HepG2 (cell line): Measurements from ENCODE around the gene RUNX2. TPM values are rescaled to one million over a fixed set of nuclear protein-coding genes. Genes with fewer than 3 reads are reported as not detected.

Experiments used
- ATAC-seq: fragments of 200-7000 bp; cut with Tn5 transposase; 3 replicates; pipeline ENCODE4 v1.9.1; 2020; ENCODE audit warnings: mild to moderate bottlenecking, moderate library complexity
- BruUV-seq: library from RNA; stranded (reverse); fragments of 400-500 nt; replicated peaks from 2 replicates; lab custom pipeline; 2021; lab: Mats Ljungman, UMichigan
- CTCF ChIA-PET: fragments of 300-600 bp; formaldehyde crosslinking; extraction: SDS; loops from one replicate; lab custom pipeline; 2021; ENCODE audit warnings: low total read pairs, inconsistent platforms, low intra/inter-chr PET ratio; lab: Yijun Ruan, JAX
- POLR2A ChIA-PET: fragments of 350-600 bp; sonication (Branson Sonifier 250); formaldehyde crosslinking; loops from one replicate; lab custom pipeline; 2020; ENCODE audit warnings: antibody characterized with exemption, inconsistent platforms; lab: Yijun Ruan, JAX
- DNase-seq: peaks from one replicate; pipeline ENCODE4 v3.0.0-alpha.2; 2015; ENCODE audit warnings: low spot score
- FAIRE-seq: peaks from 3 replicates; lab custom pipeline; 2011; peaks lifted over from hg19 to GRCh38; lab: Jason Lieb, UNC
- H2AFZ ChIP-seq: one replicate; pipeline ENCODE4 v1.6.1; 2011; ENCODE audit warnings: low read length, inconsistent platforms
- H3K27ac ChIP-seq: fragments of 300-600 bp; 3 replicates; pipeline ENCODE4 v1.8.0; 2011; ENCODE audit warnings: mixed run types, mild to moderate bottlenecking, mixed read lengths, low read length, inconsistent platforms; ENCODE audit not compliant: insufficient read depth; ENCODE audit errors: extremely low read length
- H3K27me3 ChIP-seq, 2 experiments: fragments of 200-600 bp in 1 of 2; 2 replicates in 1 of 2; 3 replicates in 1 of 2; pipeline versions ENCODE4 v1.6.0 to v1.8.0; 2011; ENCODE audit warnings: low read length in 2 of 2, mild to moderate bottlenecking in 2 of 2, moderate library complexity in 2 of 2, inconsistent platforms in 1 of 2; ENCODE audit not compliant: insufficient read depth in 2 of 2, control insufficient read depth in 1 of 2
- H3K36me3 ChIP-seq, 2 experiments: fragments of 200-600 bp in 1 of 2; replicated peaks in 1 of 2; 2 replicates in 1 of 2; 3 replicates in 1 of 2; pipeline versions ENCODE4 v1.5.1 to v1.8.0; 2011; ENCODE audit warnings: low read length in 2 of 2, inconsistent platforms in 1 of 2; ENCODE audit not compliant: insufficient read depth in 2 of 2, control insufficient read depth in 1 of 2
- H3K4me1 ChIP-seq: 2 replicates; pipeline ENCODE4 v1.5.1; 2012; ENCODE audit warnings: low read length, inconsistent platforms; ENCODE audit not compliant: insufficient read depth
- H3K4me2 ChIP-seq: 2 replicates; pipeline ENCODE4 v1.6.0; 2011; ENCODE audit warnings: low read depth, low read length, inconsistent platforms
- H3K4me3 ChIP-seq, 3 experiments: fragments of 200-600 bp in 1 of 3; sonication (generic), shearing (Covaris generic) in 1 of 3; replicated peaks in 1 of 3; 2 replicates each; pipeline ENCODE4 v1.5.1; 2011 to 2016; ENCODE audit warnings: low read length in 3 of 3, inconsistent platforms in 2 of 3, low read depth in 2 of 3, mild to moderate bottlenecking in 2 of 3, control low read depth in 1 of 3, mixed read lengths in 1 of 3; ENCODE audit not compliant: insufficient read depth in 1 of 3
- H3K79me2 ChIP-seq: one replicate; pipeline ENCODE4 v1.6.1; 2011; ENCODE audit warnings: low read length, inconsistent platforms; ENCODE audit not compliant: insufficient read depth
- H3K9ac ChIP-seq: 2 replicates; pipeline ENCODE4 v1.6.0; 2011; ENCODE audit warnings: mild to moderate bottlenecking, low read depth, low read length, inconsistent platforms; ENCODE audit not compliant: insufficient read depth
- H3K9me3 ChIP-seq: 2 replicates; pipeline ENCODE4 v1.5.1; 2012; ENCODE audit warnings: mild to moderate bottlenecking, low read length
- H4K20me1 ChIP-seq: 2 replicates; pipeline ENCODE4 v1.6.0; 2011; ENCODE audit warnings: inconsistent platforms, mild to moderate bottlenecking, low read length, moderate library complexity; ENCODE audit not compliant: insufficient read depth
- NFIC ChIP-seq: IDR thresholded peaks from 2 replicates; pipeline ENCODE4 v1.6.1; 2012; ENCODE audit warnings: mild to moderate bottlenecking, low read length, inconsistent platforms
- NFRKB ChIP-seq: fragments of 450-650 bp; IDR thresholded peaks from 2 replicates; pipeline ENCODE4 v1.6.1; 2017
- RBFOX2 ChIP-seq: fragments of 200-400 bp; formaldehyde crosslinking; IDR thresholded peaks from 2 replicates; pipeline ENCODE4 v1.6.1; 2017; ENCODE audit warnings: low read depth, mild to moderate bottlenecking, low read length
- RCOR2 ChIP-seq: IDR thresholded peaks from 2 replicates; pipeline ENCODE4 v1.6.1; 2016; ENCODE audit warnings: missing biosample characterization, missing genetic modification reagents
- SMAD9 ChIP-seq: sonication (generic); formaldehyde crosslinking; IDR thresholded peaks from 2 replicates; pipeline ENCODE4 v1.5.1; 2020; ENCODE audit warnings: mild to moderate bottlenecking, missing genetic modification reagents
- SMARCC2 ChIP-seq: fragments of 450-650 bp; IDR thresholded peaks from 2 replicates; pipeline ENCODE4 v1.6.1; 2017; ENCODE audit warnings: antibody characterized with exemption, mild to moderate bottlenecking
- SYNCRIP ChIP-seq: fragments of 200-400 bp; formaldehyde crosslinking; IDR thresholded peaks from 2 replicates; pipeline ENCODE4 v1.6.1; 2018; ENCODE audit warnings: mild to moderate bottlenecking, low read depth, low read length; ENCODE audit not compliant: insufficient read depth
- TCF7L2 ChIP-seq: IDR thresholded peaks from 2 replicates; pipeline ENCODE4 v1.6.1; 2011; ENCODE audit warnings: mild to moderate bottlenecking, low read depth, low read length, moderate library complexity
- ZMYM2 ChIP-seq: sonication (generic); formaldehyde crosslinking; IDR thresholded peaks from 2 replicates; pipeline ENCODE4 v1.8.0; 2022; ENCODE audit warnings: mild to moderate bottlenecking, missing genetic modification reagents
- ZNF274 ChIP-seq: sonication (generic); formaldehyde crosslinking; IDR thresholded peaks from 2 replicates; pipeline ENCODE4 v1.5.1; 2020; ENCODE audit warnings: mild to moderate bottlenecking, missing genetic modification reagents
- ZNF367 ChIP-seq: sonication (generic); formaldehyde crosslinking; IDR thresholded peaks from 2 replicates; pipeline ENCODE4 v1.4.0; 2020; ENCODE audit warnings: missing genetic modification reagents, borderline replicate concordance
- ZNF550 ChIP-seq: sonication (generic); formaldehyde crosslinking; IDR thresholded peaks from 2 replicates; pipeline ENCODE4 v1.4.0; 2020; ENCODE audit warnings: mild to moderate bottlenecking, missing genetic modification reagents, borderline replicate concordance
- WGBS: methylation state at CpG from one replicate; pipeline ENCODE4 v1.1.6; 2017; ENCODE audit warnings: low lambda C conversion rate; 5-methylcytosine and 5-hydroxymethylcytosine counted together
- in situ Hi-C: cut with HindIII; loops from 2 replicates; pipeline ENCODE4 v1.10.0; 2017; ENCODE audit warnings: low pct_unique_long_range_greater_than_20kb; ENCODE audit not compliant: extremely low pct_ligation_motif_present
- intact Hi-C: fragments of 100-400 bp; cut with micrococcal nuclease; formaldehyde crosslinking; loops from one replicate; pipeline ENCODE4 v1.10.0; 2022; ENCODE audit not compliant: unreplicated experiment
- polyA plus RNA-seq, 8 experiments: library from polyadenylated mRNA; depleted of rRNA in 3 of 8; stranded (reverse) in 7 of 8; unstranded in 1 of 8; fragments of >200 nt; fragmentation: Illumina TruSeq in 4 of 8; extraction: Trizol in 4 of 8; gene quantifications; 2 replicates each; pipeline versions ENCODE4 v1.2.1 to v1.2.3, GENCODE V29; 2011 to 2016; ENCODE audit warnings: low read depth in 4 of 8, missing spikeins in 1 of 8, mixed read lengths in 1 of 8; ENCODE audit not compliant: insufficient read depth in 1 of 8
- total RNA-seq, 5 experiments: library from RNA; depleted of rRNA; stranded (reverse); fragments of >200 nt; fragmentation: Illumina TruSeq; extraction: Trizol; gene quantifications; 2 replicates each; pipeline ENCODE4 v1.2.3, GENCODE V29; 2016; ENCODE audit warnings: low read depth in 1 of 5
- TF ChIP-seq, protein P1 (sequence below): sonication (generic); formaldehyde crosslinking; IDR thresholded peaks from 2 replicates; pipeline ENCODE4 v1.5.1; 2020; ENCODE audit warnings: mild to moderate bottlenecking, missing genetic modification reagents, borderline replicate concordance

Gene RUNX2
- total and polyA plus RNA-seq, 2 of the 13 experiments (the other 11 are each of a cell fraction or from before 2014, with no cell fraction given), result not detected

DNA sequence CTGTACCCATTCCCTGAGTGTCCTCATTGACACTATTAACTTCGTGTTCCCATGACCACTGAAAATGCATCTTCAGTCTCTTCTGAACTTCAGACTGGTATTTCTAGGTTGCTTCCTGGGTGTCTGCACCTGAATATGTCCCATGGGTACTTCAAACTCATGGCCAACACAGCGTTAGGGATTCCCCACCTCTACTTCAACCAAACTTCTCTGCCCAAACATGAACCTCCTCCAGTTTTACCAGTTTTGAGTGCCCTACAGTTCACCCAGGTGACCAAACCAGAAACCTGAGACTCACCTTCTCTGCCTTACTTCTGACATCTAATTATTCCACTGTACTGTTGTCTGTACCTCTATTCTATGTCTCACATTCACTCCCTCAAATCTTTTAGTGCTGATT, 149.1 kb downstream of the RUNX2 start:
- ATAC-seq (no peak), DNase-seq (no peak), FAIRE-seq (no peak)
- in situ Hi-C loops, result no loop called here
- peaks cover 0 to 3% of the 10 kb centered on the region in 2 experiments; a peak in 1 of 5 replicates for H3K27me3 ChIP-seq
- ChIA-PET CTCF (no interaction called here), POLR2A (no interaction called here)
- no peak overlapping the region for H3K4me3 ChIP-seq
- H3K9me3 ChIP-seq, result no peaks in the 10 kb centered on the region
- no peak overlapping the region for H2AFZ ChIP-seq
- intact Hi-C loops, result no loop called here
- no peaks in the 10 kb centered on the region for H3K36me3 ChIP-seq
- TF ChIP-seq SYNCRIP (no peak), ZNF550 (CRISPR knock-in tag) (no peak), TCF7L2 (no peak), RCOR2 (CRISPR knock-in tag) (no peak), RBFOX2 (no peak), SMAD9 (CRISPR knock-in tag) (no peak), ZMYM2 (CRISPR knock-in tag) (no peak), ZNF274 (CRISPR knock-in tag) (no peak), ZNF367 (CRISPR knock-in tag) (no peak), SMARCC2 (no peak), NFRKB (no peak), NFIC (no peak)
- TF ChIP-seq, protein P1, sequence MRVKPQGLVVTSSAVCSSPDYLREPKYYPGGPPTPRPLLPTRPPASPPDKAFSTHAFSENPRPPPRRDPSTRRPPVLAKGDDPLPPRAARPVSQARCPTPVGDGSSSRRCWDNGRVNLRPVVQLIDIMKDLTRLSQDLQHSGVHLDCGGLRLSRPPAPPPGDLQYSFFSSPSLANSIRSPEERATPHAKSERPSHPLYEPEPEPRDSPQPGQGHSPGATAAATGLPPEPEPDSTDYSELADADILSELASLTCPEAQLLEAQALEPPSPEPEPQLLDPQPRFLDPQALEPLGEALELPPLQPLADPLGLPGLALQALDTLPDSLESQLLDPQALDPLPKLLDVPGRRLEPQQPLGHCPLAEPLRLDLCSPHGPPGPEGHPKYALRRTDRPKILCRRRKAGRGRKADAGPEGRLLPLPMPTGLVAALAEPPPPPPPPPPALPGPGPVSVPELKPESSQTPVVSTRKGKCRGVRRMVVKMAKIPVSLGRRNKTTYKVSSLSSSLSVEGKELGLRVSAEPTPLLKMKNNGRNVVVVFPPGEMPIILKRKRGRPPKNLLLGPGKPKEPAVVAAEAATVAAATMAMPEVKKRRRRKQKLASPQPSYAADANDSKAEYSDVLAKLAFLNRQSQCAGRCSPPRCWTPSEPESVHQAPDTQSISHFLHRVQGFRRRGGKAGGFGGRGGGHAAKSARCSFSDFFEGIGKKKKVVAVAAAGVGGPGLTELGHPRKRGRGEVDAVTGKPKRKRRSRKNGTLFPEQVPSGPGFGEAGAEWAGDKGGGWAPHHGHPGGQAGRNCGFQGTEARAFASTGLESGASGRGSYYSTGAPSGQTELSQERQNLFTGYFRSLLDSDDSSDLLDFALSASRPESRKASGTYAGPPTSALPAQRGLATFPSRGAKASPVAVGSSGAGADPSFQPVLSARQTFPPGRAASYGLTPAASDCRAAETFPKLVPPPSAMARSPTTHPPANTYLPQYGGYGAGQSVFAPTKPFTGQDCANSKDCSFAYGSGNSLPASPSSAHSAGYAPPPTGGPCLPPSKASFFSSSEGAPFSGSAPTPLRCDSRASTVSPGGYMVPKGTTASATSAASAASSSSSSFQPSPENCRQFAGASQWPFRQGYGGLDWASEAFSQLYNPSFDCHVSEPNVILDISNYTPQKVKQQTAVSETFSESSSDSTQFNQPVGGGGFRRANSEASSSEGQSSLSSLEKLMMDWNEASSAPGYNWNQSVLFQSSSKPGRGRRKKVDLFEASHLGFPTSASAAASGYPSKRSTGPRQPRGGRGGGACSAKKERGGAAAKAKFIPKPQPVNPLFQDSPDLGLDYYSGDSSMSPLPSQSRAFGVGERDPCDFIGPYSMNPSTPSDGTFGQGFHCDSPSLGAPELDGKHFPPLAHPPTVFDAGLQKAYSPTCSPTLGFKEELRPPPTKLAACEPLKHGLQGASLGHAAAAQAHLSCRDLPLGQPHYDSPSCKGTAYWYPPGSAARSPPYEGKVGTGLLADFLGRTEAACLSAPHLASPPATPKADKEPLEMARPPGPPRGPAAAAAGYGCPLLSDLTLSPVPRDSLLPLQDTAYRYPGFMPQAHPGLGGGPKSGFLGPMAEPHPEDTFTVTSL (CRISPR knock-in tag), result no peak
- H3K9ac ChIP-seq, result no peak overlapping the region
- 1% methylated on average over 2 of the region's 2 CpGs for WGBS
- no TSS peak for BruUV-seq
- no peaks in the 10 kb centered on the region for H4K20me1 ChIP-seq
- no peaks in the 10 kb centered on the region for H3K79me2 ChIP-seq
- H3K4me2 ChIP-seq, result no peak overlapping the region
- no peaks in the 10 kb centered on the region for H3K4me1 ChIP-seq
- H3K27ac ChIP-seq, result no peak overlapping the region
